Nephron (organoid): ENCODE measurements around the gene LMOD2.

Experiments used
- H3K27ac Mint-ChIP-seq, 3 experiments: 2 replicates each; pipeline ENCODE4 v1.8.0; 2020; ENCODE audit warnings: mixed read lengths in 3 of 3, mild to moderate bottlenecking in 2 of 3, moderate library complexity in 1 of 3
- H3K27me3 Mint-ChIP-seq: 2 replicates; pipeline ENCODE4 v1.8.0; 2021; ENCODE audit warnings: low read depth, mild to moderate bottlenecking, moderate library complexity, mixed read lengths
- H3K36me3 Mint-ChIP-seq: 2 replicates; pipeline ENCODE4 v1.8.0; 2020; ENCODE audit warnings: low read depth, mixed read lengths
- H3K4me1 Mint-ChIP-seq: 2 replicates; pipeline ENCODE4 v1.8.0; 2020; ENCODE audit warnings: mixed read lengths
- H3K4me3 Mint-ChIP-seq, 3 experiments: 2 replicates each; pipeline ENCODE4 v1.8.0; 2020; ENCODE audit warnings: mild to moderate bottlenecking in 3 of 3, mixed read lengths in 3 of 3, moderate library complexity in 2 of 3
- H3K9me3 Mint-ChIP-seq: 2 replicates; pipeline ENCODE4 v1.8.0; 2020; ENCODE audit warnings: mixed read lengths
- TF ChIP-seq, protein P1 (sequence below), 3 experiments: fragments of 200-600 bp; sonication (generic); IDR thresholded peaks; one replicate each; pipeline ENCODE4 v1.5.0; 2021; ENCODE audit warnings: antibody characterized with exemption in 3 of 3; ENCODE audit not compliant: unreplicated experiment in 3 of 3

The LMOD2 gene

DNA sequence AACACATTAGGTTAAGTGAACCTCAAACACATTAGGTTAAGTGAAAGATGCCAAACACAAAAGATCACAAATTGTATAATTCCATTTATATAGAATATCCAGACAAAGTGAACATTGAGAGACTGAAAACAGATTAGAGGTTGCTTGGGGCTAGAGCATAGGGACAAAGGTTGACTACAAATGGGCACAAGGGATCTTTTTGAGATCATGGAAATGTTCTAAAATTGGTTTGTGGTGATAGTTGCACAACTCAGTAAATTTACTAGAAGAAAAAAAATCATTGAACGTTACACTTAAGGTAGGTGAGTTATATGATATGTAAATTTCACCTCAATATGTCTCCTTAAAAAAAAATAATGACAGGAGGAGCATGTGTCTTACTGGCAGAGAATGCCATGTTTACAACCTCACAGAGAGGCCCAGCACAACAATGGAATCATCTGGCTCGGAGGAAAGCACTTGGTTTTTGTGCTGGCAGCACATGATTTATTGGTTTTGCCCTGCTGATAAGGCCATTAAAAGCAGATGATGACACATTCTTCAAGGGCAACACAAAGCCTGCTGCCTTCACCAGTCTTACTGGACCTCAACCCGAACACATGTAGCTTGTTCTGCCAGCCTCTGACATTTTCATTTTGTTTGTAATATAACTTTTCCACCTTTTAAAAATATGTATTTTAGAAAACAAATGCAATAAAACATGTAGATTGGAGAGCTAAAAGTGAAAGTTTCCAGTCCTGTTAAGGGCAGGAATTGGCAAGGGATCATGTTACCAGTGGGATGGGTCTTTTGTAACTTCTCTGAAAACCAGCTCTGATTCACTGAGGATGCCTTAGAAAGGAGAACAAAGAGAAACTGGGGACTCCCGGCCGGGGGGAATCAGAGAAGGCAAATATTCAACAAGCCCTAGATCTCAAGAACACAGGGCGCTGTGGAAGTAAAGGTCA is 11.9 kb upstream of the LMOD2 start:
- Mint-ChIP-seq H3K4me3 (peak overlapping the region; percentile 24 to 51 (median 40)), H3K9me3 (no peaks in the 10 kb centered on the region), H3K4me1 (peaks cover 39% of the 10 kb centered on the region), H3K36me3 (no peaks in the 10 kb centered on the region), H3K27ac (peak overlapping the region; percentile 60 to 80 (median 75)), H3K27me3 (peaks cover 4% of the 10 kb centered on the region)
- TF ChIP-seq, protein P1, sequence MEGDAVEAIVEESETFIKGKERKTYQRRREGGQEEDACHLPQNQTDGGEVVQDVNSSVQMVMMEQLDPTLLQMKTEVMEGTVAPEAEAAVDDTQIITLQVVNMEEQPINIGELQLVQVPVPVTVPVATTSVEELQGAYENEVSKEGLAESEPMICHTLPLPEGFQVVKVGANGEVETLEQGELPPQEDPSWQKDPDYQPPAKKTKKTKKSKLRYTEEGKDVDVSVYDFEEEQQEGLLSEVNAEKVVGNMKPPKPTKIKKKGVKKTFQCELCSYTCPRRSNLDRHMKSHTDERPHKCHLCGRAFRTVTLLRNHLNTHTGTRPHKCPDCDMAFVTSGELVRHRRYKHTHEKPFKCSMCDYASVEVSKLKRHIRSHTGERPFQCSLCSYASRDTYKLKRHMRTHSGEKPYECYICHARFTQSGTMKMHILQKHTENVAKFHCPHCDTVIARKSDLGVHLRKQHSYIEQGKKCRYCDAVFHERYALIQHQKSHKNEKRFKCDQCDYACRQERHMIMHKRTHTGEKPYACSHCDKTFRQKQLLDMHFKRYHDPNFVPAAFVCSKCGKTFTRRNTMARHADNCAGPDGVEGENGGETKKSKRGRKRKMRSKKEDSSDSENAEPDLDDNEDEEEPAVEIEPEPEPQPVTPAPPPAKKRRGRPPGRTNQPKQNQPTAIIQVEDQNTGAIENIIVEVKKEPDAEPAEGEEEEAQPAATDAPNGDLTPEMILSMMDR (IDR thresholded peaks at IDR 0.05; ENCODE audit: unreplicated experiment in 3 of 3) = no peak

DNA sequence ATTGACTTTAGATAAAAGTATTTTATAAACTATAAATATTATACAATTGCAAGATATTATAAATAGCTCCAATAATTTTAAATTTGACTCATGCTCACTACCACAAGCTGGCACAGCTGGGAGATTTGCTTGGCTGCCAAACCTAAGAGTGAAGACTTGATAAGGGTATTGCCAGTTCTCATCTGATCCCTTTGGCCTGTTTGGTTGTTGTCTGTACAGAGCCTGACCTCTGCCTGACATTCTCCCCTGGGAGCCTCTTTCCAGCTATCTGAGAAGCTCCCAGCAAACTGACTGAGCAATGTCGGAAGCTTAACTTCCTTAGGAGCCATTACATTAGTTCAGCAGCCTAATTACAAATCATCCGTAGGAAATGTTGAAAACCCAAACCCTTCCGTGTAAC is 10.2 kb upstream of the LMOD2 start:
- H3K27ac Mint-ChIP-seq = peak overlapping the region in 1 of 3 experiments; percentile 75
- TF ChIP-seq, protein P1 (IDR thresholded peaks at IDR 0.05; ENCODE audit: unreplicated experiment in 3 of 3) = no peak
- H3K4me1 Mint-ChIP-seq = peaks cover 32% of the 10 kb centered on the region
- peaks cover 4% of the 10 kb centered on the region for H3K27me3 Mint-ChIP-seq
- H3K9me3 Mint-ChIP-seq = no peaks in the 10 kb centered on the region
- H3K36me3 Mint-ChIP-seq = no peaks in the 10 kb centered on the region
- no peak overlapping the region for H3K4me3 Mint-ChIP-seq

DNA sequence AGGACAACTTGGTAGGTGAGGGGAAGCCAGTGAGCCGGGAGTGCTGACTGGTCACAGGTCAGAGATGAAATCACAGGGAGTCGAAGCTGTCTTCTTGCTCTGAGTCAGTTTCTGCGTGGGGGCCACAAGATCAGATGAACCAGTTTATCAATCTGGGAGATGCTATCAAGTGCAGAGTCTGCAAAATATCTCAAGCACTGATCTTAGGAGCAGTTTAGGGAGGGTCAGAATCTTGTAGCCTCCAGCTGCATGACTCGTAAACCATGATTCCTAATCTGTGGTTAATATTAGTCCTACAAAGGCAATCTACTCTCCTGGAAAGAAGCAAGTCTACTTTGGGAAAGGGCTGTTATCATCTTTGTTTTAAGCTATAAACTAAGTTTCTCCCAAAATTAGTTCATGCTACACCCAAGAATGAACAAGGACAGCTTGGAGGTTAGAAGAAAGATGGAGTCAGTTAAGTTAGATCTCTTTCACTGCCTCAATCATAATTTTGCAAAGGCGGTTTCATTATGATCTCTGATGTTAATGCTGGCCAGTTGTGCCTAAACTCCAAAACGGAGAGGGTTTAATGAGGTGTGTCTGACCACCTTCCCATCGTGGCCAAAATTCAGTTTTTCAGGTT is 8.4 kb upstream of the LMOD2 start:
- H3K27ac Mint-ChIP-seq = no peak overlapping the region
- peaks cover 4% of the 10 kb centered on the region for H3K27me3 Mint-ChIP-seq
- H3K4me1 Mint-ChIP-seq = peaks cover 32% of the 10 kb centered on the region
- H3K4me3 Mint-ChIP-seq = no peak overlapping the region
- H3K9me3 Mint-ChIP-seq = no peaks in the 10 kb centered on the region
- TF ChIP-seq, protein P1 (IDR thresholded peaks at IDR 0.05; ENCODE audit: unreplicated experiment in 3 of 3) = no peak
- no peaks in the 10 kb centered on the region for H3K36me3 Mint-ChIP-seq

DNA sequence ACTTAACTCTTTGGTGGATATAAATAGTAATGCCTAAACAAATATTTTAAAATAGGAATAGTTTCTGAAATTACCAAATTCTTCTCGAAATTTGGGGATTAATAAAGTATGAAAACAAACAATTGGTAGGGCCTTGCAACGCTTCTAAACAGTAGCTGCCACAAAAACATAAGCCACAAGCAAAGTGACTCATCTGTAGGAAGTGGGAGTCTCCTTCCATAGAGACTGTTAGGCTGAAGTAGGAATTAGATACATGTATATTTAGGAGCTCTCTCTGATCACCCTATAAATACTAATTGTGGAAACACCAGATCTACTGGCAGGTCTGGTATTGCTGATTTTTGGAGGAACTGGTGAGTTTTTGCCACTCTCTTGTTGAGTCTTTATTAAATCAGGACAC is 5.7 kb upstream of the LMOD2 start:
- Mint-ChIP-seq H3K36me3 (no peaks in the 10 kb centered on the region), H3K4me1 (peaks cover 10% of the 10 kb centered on the region)

DNA sequence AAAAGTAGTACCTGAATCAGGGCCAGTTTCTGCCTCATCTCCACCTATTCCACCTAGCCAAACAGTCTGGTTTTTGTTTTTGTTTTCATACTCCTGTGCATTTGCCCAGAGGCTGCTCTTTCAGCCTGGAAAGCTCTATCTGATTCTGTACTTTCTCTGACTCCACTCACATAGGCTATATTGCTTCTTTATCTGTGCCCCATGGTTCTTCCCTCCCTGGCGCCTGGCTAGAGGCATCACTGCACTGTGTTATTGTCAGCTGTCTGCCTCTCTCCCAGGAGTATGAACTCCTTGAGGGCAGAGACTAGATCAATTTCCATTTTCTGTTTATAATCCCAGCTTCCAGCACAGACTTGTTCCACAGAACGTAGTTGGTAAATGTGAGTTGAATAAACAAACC is 5.1 kb upstream of the LMOD2 start:
- H3K36me3 Mint-ChIP-seq = no peaks in the 10 kb centered on the region
- no peaks in the 10 kb centered on the region for H3K9me3 Mint-ChIP-seq
- no peak overlapping the region for H3K27ac Mint-ChIP-seq
- H3K4me1 Mint-ChIP-seq = peaks cover 8% of the 10 kb centered on the region
- peaks cover 4% of the 10 kb centered on the region for H3K27me3 Mint-ChIP-seq
- no peak overlapping the region for H3K4me3 Mint-ChIP-seq
- TF ChIP-seq, protein P1 (IDR thresholded peaks at IDR 0.05; ENCODE audit: unreplicated experiment in 3 of 3) = no peak

More for the DNA sequence above, 5.7 kb upstream of the LMOD2 start:
- TF ChIP-seq, protein P1 (IDR thresholded peaks at IDR 0.05; ENCODE audit: unreplicated experiment in 3 of 3) = no peak
- no peak overlapping the region for H3K4me3 Mint-ChIP-seq
- peaks cover 4% of the 10 kb centered on the region for H3K27me3 Mint-ChIP-seq
- no peak overlapping the region for H3K27ac Mint-ChIP-seq
- no peaks in the 10 kb centered on the region for H3K9me3 Mint-ChIP-seq
